GM19240 (cell line): ENCODE data around the gene CYS1.
"Not testable (repeated sequence)": the region's sequence is repeated elsewhere in the genome, so short reads cannot be mapped to it uniquely, and the experiment has no call there.

Experiments used
- DNase-seq: peaks from one replicate; pipeline ENCODE4 v3.0.0; 2011; ENCODE audit warnings: low spot score; ENCODE audit not compliant: insufficient read length

CYS1 gene

DNA sequence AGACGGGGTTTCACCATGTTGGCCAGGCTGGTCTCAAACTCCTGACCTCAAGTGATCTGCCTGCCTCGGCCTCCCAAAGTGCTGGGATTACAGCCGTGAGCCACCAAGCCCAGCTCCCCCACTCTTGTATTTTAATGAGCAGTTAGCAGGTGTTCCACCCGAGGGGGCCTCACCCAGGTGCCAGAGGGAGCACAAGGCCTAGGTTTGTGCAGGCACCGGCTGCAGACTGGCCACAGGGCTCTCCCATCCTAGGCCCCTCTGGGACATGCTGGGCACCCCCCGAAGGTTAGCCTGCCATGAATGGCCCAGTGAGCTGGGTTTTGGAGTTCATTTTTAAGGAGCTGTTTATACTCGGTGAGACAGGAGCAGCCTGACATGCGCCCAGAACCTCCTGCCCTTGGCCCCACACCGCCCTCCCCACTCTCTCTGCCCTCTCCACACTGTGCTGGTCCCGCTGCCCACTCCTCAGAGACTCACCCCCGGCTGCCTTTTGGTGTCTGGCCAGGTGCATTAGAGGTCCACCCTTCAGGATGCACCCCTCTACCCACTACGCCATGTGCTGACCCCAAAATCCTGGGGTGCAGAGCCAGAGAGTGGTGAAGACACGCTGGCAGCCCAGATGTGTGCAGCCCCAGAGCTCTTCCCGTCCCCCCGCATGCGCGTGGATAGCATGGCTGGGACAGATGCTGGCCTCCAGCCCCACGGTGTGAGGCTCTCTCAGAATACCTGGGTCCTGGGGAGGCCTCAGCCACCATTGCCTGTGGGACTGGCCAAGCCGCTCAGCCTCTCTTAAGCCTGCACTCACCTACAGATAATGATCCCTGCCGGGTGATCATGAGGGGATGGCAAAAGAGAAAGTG lies 48.1 kb downstream of the CYS1 start:
- DNase-seq: no peak

- DNase-seq: not testable (repeated sequence)
Observed at GRCh38 chr2:10030798-10031197, 49.4 kb downstream of the CYS1 start.

- no peak for DNase-seq
Observed at GRCh38 chr2:10030311-10030736, 49.9 kb downstream of the CYS1 start.

DNA sequence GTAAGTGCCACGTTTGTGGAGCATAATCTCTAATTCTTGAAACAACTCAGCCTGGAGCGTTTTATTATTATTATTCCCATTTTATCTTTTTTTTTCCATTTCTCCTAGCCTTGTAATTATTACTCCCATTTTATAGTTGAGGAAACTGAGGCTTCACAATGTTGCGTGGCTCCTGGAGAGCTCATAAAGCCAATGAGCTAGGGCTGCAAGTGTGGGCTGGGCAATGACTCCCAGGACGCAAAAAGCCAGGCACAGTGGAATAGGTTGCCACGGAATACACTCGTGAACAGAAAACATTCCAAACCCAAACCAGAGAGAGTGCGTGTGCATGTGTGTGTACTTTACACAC lies 50.4 kb downstream of the CYS1 start:
- no peak for DNase-seq

DNA sequence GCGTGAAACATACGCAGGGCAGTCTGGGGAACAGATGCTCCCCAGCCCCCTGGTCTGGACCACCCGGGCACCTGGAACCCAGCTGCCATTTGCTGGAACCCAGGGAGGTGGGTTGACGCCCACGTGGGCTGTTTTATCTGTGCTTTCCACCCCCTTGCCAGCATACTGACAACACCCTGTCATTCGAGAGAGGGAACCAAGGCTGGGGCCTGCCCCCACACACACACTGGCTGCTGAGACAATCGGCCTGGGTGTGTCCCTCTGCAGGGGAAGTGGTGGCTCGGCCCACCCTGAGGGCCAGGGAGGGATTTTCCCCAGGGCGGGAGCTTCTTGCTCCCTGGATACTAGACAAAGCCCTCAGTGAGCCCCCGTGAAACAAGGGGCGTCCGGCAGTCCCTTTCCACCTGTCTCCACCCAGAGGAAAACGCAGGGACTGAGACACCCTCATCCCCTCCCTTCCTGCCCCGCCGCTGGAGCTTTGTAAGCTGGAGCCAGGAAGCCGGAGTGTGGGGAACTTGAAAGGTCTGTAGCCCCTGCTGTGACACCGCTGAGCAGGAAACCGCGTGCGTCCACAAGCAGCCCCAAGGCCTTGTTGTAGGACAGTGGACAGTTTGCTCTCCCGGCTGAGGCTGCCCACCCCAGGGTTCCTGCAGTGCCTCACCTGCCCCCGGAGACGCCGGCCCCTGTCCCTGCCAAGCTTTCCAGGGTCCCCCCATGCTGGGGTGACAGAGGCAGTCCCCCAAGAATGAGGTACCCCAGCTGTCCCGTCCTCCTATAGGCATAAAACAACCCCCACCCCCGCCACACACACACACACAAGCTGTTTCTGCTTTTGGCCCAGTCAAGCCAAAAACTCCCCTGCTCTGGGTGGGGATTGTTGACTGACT lies 51.0 kb downstream of the CYS1 start:
- DNase-seq: peak; percentile 61

DNA sequence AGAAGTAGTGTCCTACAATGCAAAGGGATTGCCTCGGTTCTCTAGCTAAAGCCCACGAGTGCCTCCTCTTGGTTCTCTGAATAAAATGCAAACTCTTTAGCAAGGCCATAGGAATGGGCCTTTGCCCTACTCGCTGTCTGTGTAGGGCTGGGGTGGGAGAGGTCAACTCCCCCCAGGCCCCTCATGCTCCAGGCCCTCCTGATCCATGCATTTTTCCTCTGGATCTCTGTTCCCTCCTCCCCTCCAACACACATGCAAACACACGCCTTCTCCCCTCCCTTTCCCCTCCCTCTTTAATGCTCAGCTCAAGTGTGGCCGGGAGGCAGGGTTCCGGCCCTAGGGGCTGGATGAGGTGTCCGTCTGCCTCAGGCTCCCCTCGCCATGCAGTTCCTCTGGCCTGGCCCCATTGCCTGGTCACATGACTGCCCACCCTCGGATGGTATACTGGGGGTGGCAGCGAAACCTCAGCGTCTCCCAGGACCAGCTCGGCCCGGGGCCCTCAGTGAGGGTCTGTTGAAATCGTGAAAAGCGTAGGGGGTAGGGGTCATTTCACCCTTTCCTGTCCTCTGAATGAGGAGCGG lies 51.7 kb downstream of the CYS1 start:
- no peak for DNase-seq

DNA sequence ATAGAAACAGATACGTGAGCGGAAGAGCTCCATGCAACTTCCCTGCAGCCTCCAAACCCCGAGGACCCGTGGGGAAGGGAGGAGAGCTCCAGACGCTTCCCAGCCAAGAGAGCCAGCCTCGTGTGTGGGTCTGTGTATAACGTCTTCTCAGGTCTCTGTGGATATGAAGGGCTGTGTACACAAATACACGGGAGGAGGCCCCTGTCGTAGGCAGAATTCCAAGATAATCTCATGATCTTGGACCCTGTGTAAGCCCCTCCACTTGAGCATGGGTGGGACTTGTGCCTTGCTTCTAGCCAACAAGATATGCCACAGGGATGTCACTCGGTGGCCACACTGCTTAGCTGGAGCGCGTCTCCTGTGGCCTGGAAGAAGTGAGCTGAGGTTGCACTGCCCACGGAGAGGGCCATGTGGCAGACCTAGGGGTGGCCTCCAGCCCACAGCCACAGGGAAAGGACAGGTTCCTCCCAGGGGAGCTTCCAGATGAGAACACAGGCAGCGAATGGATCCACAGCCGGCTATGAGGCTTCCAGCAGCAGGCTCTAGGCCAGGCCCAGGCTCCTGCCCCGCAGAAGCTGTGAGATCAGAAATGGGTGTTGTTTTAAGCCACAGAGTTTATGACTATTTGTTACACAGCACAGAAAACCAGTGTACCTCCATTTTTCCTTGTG lies 52.4 kb downstream of the CYS1 start:
- no peak for DNase-seq

GRCh38 chr2:10026940-10027569 lies 53.2 kb downstream of the CYS1 start:
- DNase-seq: no peak

- no peak for DNase-seq
Observed at GRCh38 chr2:10022966-10023662, 57.1 kb downstream of the CYS1 start.

DNA sequence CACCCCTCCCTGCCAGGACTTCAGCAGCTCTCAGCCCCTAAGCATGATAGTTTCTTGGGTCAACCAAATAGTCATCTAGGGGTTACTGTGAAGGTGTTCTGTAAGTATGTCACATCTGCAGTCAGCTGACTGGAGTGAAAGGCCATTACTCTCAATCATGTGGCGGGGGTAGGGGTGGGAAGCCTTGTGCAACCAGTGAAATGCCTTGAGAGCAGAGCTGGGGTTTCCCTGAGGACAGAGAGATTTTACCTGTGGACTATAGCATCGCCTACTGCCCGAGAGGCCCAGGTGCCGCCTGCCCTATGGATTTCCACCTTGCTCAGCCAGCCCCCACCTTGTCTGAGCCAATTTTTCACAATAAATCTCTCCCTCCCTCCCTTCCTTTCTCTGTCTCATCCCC lies 57.8 kb downstream of the CYS1 start:
- DNase-seq: no peak

GRCh38 chr2:10022041-10022421 lies 58.2 kb downstream of the CYS1 start:
- DNase-seq: no peak

GRCh38 chr2:10019602-10020400 lies 60.4 kb downstream of the CYS1 start:
- no peak for DNase-seq

DNA sequence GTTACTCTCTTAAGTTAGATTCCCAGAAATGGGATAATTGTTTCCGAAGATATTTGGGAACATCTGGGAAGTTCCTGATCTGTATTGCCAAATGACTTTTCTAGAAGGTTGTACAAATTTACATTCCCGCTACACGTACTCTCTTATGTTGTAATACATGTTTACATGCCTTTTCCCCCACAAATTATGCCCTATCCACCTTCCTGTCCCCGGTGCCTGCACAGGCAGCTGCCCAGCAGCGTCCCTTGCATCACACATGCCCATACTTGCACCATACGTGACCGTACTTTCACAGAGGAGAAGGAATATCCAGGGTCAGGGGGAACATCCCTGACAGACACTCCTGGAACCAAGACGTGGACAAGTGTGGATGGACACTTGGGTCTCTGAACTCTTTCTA lies 61.0 kb downstream of the CYS1 start:
- DNase-seq: no peak

DNA sequence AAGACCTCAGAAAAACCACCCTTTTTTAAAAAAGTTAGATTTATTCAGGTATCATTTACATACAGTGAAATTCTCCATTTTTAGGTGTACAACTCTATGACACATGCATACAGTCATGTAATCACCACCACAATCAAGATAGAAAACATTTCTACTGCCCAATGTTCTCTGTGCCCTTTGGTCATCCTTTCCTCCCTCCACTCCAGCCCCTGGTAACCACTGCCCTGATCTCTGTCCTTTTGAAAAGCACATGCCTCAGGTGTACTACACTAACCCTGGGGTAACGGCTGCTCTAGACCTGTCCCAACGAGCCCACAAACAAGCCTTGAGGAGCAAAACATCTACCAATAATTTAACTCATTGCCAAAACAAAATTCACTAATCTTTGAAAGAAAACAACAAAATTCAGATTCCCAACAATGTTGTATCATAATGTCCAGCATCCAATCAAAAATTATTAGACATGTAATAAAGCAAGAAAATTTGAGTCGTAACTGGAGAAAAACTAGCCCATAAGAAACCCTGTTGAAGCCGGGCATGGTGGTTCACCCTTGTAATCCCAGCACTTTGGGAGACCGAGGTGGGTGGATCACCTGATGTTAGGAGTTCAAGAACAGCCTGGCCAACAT lies 62.8 kb downstream of the CYS1 start:
- DNase-seq: no peak

GRCh38 chr2:10016802-10017258 lies 63.4 kb downstream of the CYS1 start:
- DNase-seq: no peak

DNA sequence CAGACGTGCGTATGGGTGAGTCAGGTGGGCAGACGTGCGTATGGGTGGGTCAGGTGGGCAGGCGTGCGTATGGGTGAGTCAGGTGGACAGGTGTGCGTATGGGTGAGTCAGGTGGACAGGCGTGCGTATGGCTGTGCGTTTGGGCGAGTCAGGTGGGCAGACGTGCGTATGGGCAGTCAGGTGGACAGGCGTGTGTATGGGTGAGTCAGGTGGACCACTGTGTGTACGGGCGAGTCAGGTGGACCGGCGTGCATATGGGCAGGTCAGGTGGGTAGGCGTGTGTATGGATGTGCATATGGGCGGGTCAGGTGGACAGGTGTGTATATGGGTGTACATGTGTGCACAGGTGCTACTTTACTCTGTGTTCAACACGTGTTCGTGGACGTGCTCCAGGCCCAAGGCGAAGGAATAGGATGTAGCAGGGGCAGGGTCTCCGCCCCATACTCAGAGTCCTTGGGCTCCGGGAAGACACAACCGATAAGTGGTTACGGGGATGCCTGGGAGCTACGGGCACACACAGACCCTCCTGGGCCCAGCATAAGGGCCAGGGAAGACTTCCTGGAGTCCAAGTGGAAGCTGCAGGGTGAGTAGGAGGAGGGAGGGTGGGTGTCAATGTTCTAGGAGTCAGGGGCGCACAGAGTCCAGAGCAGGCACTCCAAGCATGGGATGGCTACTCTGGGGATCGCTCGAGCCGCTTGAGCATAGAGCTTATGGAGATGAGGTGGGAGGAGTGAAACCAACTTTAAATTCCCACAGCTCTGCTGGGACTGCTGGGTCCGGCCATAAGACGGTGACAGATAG lies 64.0 kb downstream of the CYS1 start:
- DNase-seq: no peak

- not testable (repeated sequence) for DNase-seq
Observed at GRCh38 chr2:10015376-10015989, 64.7 kb downstream of the CYS1 start.
